ENCODE data around the gene ABCB1.

- TF ChIP-seq POLR2AphosphoS5 (IDR thresholded peaks at IDR 0.05; ENCODE audit: low read depth, low read length) (no peak), CTCF (CRISPR knock-in tag; IDR thresholded peaks at IDR 0.05) (no peak), ATF4 (CRISPR knock-in tag; IDR thresholded peaks at IDR 0.05) (no peak), GLI4 (CRISPR knock-in tag; IDR thresholded peaks at IDR 0.05; ENCODE audit: borderline replicate concordance) (no peak), MBNL3 (CRISPR knock-in tag; conservative IDR thresholded peaks at IDR 0.05) (no peak), CREB1 (IDR thresholded peaks at IDR 0.05) (no peak), CREB1 (CRISPR knock-in tag; IDR thresholded peaks at IDR 0.05) (no peak), EZH2 (conservative IDR thresholded peaks at IDR 0.05; ENCODE audit: low read depth, low read length) (no peak), HNRNPK (IDR thresholded peaks at IDR 0.05; ENCODE audit: low read depth, low read length, poor library complexity, severe bottlenecking) (no peak), FOXP1 (IDR thresholded peaks at IDR 0.05) (no peak), FOXP1 (CRISPR knock-in tag; IDR thresholded peaks at IDR 0.05) (no peak)
Measured at GRCh38 chr7:87479951-87480350, 120.7 kb downstream of the ABCB1 start.
